Sigmoid colon (tissue), 7 donors: ENCODE measurements around the gene ENTHD1. TPM values are rescaled to one million over a fixed set of nuclear protein-coding genes. Genes with fewer than 3 reads are reported as not detected.

Experiments
- DNase-seq: peaks from one replicate; pipeline ENCODE4 v3.0.0-alpha.2; 2019
- H3K27ac ChIP-seq, 4 donors: fragments of 200-600 bp; sonication (generic); one replicate each; pipeline ENCODE4 v1.5.1; 2016 to 2019; ENCODE audit warnings: mild to moderate bottlenecking in 1 of 4
- H3K27me3 ChIP-seq, 3 donors: fragments of 200-600 bp; sonication (generic); one replicate each; pipeline ENCODE4 v1.5.1; 2019; ENCODE audit warnings: mild to moderate bottlenecking in 1 of 3
- H3K36me3 ChIP-seq, 4 donors: fragments of 200-600 bp; sonication (generic); one replicate each; pipeline ENCODE4 v1.5.1; 2016 to 2019
- H3K4me1 ChIP-seq, 4 donors: fragments of 200-600 bp; sonication (generic); one replicate each; pipeline ENCODE4 v1.5.1; 2017 to 2019
- H3K4me3 ChIP-seq, 4 donors: fragments of 200-600 bp; sonication (generic); one replicate each; pipeline ENCODE4 v1.5.1; 2017 to 2019; ENCODE audit warnings: mild to moderate bottlenecking in 2 of 4, moderate library complexity in 1 of 4
- H3K9me3 ChIP-seq, 4 donors: fragments of 200-600 bp in 3 of 4; sonication (generic) in 3 of 4; one replicate each; pipeline versions ENCODE4 v1.5.1 to v1.6.1; 2013 to 2019
- EP300 ChIP-seq, 4 donors: sonication (generic); formaldehyde crosslinking; IDR thresholded peaks; one replicate each; pipeline ENCODE4 v1.6.1; 2017; ENCODE audit warnings: antibody characterized with exemption in 4 of 4
- POLR2A ChIP-seq, 2 donors: fragments of 450-650 bp; IDR thresholded peaks; one replicate each; pipeline ENCODE4 v1.6.1; 2016; ENCODE audit warnings: antibody characterized with exemption in 2 of 2, mild to moderate bottlenecking in 2 of 2, moderate library complexity in 2 of 2
- POLR2AphosphoS5 ChIP-seq, 4 donors: sonication (generic); formaldehyde crosslinking; IDR thresholded peaks; one replicate each; pipeline ENCODE4 v1.6.1; 2017; ENCODE audit warnings: antibody characterized with exemption in 4 of 4
- WGBS, 2 donors: extraction: QIAGEN DNeasy Blood & Tissue Kit; methylation state at CpG; one replicate each; pipeline ENCODE4 v1.1.7; 2013; 5-methylcytosine and 5-hydroxymethylcytosine counted together
- intact Hi-C: fragments of 100-400 bp; cut with DNase I; formaldehyde crosslinking; loops from one replicate; pipeline ENCODE4 v1.15.1; 2023
- polyA plus RNA-seq, 3 donors: library from polyadenylated mRNA; stranded (reverse); fragments of 200-250 nt; gene quantifications; one replicate each; pipeline ENCODE4 v1.2.3, GENCODE V29; 2013
- total RNA-seq, 4 donors: library from RNA; depleted of rRNA; stranded (reverse); fragments of >200 nt; gene quantifications; one replicate each; pipeline ENCODE4 v1.1.0, GENCODE V29; 2016
- TF ChIP-seq, protein P1 (sequence below), 4 experiments: fragments of 450-650 bp in 3 of 4; fragments of 200-600 bp in 1 of 4; IDR thresholded peaks; one replicate each; pipeline ENCODE4 v1.5.1; 2016 to 2019; ENCODE audit warnings: antibody characterized with exemption in 4 of 4, mild to moderate bottlenecking in 3 of 4, moderate library complexity in 2 of 4
- donor health status: healthy with polysubstance abuse.
- donor health status: Bipolar disorder and iron deficiency.
- donor health status: healthy.

ENTHD1 gene
- total and polyA plus RNA-seq, 7 donors, result 0.09 TPM; not detected in 6

DNA sequence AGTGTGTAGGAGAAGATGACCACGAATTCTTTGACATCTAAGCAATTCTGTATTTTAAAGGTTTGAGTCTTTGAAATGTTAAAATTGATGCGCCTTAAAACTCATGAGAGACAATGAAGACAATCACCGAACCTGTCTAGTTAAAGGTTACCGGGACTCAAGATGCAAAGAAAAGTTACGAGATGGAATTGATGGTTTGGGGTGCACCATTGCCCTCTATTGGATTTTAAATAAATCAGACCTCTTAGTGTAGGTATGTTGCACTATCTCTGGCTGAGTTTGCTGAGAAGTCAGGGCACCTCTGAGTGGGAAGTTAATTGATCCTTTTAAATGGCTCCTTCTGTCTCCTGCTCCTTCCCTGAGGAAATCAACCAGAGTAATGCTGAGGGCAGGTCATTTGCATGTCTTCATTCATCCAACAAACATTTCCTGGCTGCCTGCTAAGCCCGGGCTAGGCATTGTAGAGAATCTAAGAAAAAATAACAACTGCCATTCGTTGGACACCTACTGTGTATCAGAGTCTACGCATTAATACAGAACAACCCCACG is 47.3 kb upstream of the ENTHD1 start:
- no peak overlapping the region for H3K27ac ChIP-seq
- no peak overlapping the region for H3K4me3 ChIP-seq
- TF ChIP-seq EP300 (IDR thresholded peaks at IDR 0.05) (no peak), POLR2A (IDR thresholded peaks at IDR 0.05) (no peak), POLR2AphosphoS5 (IDR thresholded peaks at IDR 0.05) (no peak)
- TF ChIP-seq, protein P1, sequence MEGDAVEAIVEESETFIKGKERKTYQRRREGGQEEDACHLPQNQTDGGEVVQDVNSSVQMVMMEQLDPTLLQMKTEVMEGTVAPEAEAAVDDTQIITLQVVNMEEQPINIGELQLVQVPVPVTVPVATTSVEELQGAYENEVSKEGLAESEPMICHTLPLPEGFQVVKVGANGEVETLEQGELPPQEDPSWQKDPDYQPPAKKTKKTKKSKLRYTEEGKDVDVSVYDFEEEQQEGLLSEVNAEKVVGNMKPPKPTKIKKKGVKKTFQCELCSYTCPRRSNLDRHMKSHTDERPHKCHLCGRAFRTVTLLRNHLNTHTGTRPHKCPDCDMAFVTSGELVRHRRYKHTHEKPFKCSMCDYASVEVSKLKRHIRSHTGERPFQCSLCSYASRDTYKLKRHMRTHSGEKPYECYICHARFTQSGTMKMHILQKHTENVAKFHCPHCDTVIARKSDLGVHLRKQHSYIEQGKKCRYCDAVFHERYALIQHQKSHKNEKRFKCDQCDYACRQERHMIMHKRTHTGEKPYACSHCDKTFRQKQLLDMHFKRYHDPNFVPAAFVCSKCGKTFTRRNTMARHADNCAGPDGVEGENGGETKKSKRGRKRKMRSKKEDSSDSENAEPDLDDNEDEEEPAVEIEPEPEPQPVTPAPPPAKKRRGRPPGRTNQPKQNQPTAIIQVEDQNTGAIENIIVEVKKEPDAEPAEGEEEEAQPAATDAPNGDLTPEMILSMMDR (IDR thresholded peaks at IDR 0.05), result no peak
- no peaks in the 10 kb centered on the region for H3K4me1 ChIP-seq
- DNase-seq, result no peak
- intact Hi-C loops, result no loop called here
- peaks cover 0 to 5% (median 0%) of the 10 kb centered on the region in 3 donors for H3K27me3 ChIP-seq
- no peaks in the 10 kb centered on the region for H3K36me3 ChIP-seq
- H3K9me3 ChIP-seq, result no peaks in the 10 kb centered on the region
- WGBS, 2 donors, result 71 to 81% methylated on average over 9 of the region's 9 CpGs

GRCh38 chr22:39939830-39940229 is 46.3 kb upstream of the ENTHD1 start:
- H3K27me3 ChIP-seq, result peaks cover 0 to 9% (median 0%) of the 10 kb centered on the region in 3 donors
- TF ChIP-seq POLR2A (IDR thresholded peaks at IDR 0.05), result no peak
- TF ChIP-seq, protein P1 (IDR thresholded peaks at IDR 0.05), result no peak
- no peak for TF ChIP-seq EP300 (IDR thresholded peaks at IDR 0.05)
- no peak for TF ChIP-seq POLR2AphosphoS5 (IDR thresholded peaks at IDR 0.05)
- WGBS, 2 donors, result 87 to 99% methylated on average over 3 of the region's 3 CpGs
- H3K4me1 ChIP-seq, result no peaks in the 10 kb centered on the region
- no peak for DNase-seq
- H3K36me3 ChIP-seq, result no peaks in the 10 kb centered on the region
- intact Hi-C loops, result no loop called here
- H3K4me3 ChIP-seq, result no peak overlapping the region
- no peaks in the 10 kb centered on the region for H3K9me3 ChIP-seq
- H3K27ac ChIP-seq, result no peak overlapping the region

- Histone ChIP-seq H3K27me3 (peaks cover 0 to 15% (median under 1%) of the 10 kb centered on the region in 3 donors), H3K36me3 (no peaks in the 10 kb centered on the region), H3K9me3 (no peaks in the 10 kb centered on the region), H3K27ac (no peak overlapping the region), H3K4me3 (no peak overlapping the region), H3K4me1 (no peaks in the 10 kb centered on the region)
- 88 to 90% methylated on average over 14 of the region's 14 CpGs for WGBS, 2 donors
- DNase-seq, result no peak
- intact Hi-C loops, result no loop called here
- TF ChIP-seq POLR2AphosphoS5 (IDR thresholded peaks at IDR 0.05) (no peak), POLR2A (IDR thresholded peaks at IDR 0.05) (no peak), EP300 (IDR thresholded peaks at IDR 0.05) (no peak)
- TF ChIP-seq, protein P1 (IDR thresholded peaks at IDR 0.05), result no peak
These were observed 45.0 kb upstream of the ENTHD1 start for GRCh38 chr22:39938509-39939111.

DNA sequence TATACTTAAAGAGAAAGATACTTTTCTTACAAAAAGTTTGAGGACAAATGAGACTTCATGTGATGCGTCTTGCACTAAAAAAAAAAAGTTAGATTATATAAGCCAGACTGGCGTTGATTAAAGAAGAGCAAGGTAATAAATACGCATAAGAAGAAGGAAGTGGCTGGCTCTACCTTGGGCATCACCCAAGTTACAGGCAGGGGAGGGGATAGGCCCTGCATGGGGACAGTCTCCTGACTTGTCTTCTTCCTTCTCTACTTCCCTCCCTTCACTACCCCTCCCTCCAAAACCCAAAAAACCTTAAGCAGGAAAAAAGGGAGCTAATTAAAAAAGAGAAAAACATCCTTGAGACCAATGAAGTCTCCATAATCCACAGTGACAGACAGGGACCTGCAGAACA is 44.3 kb upstream of the ENTHD1 start:
- Histone ChIP-seq H3K27me3 (peaks cover 0 to 22% (median 8%) of the 10 kb centered on the region in 3 donors), H3K9me3 (no peaks in the 10 kb centered on the region), H3K4me1 (no peaks in the 10 kb centered on the region), H3K36me3 (no peaks in the 10 kb centered on the region), H3K4me3 (no peak overlapping the region), H3K27ac (no peak overlapping the region)
- TF ChIP-seq, protein P1 (IDR thresholded peaks at IDR 0.05), result no peak
- no peak for TF ChIP-seq EP300 (IDR thresholded peaks at IDR 0.05)
- no peak for TF ChIP-seq POLR2AphosphoS5 (IDR thresholded peaks at IDR 0.05)
- no peak for DNase-seq
- 59 to 62% methylated on average over 3 of the region's 3 CpGs for WGBS, 2 donors
- intact Hi-C loops, result no loop called here
